ENCODE measurements around the gene MSANTD4.

Gene MSANTD4

DNA sequence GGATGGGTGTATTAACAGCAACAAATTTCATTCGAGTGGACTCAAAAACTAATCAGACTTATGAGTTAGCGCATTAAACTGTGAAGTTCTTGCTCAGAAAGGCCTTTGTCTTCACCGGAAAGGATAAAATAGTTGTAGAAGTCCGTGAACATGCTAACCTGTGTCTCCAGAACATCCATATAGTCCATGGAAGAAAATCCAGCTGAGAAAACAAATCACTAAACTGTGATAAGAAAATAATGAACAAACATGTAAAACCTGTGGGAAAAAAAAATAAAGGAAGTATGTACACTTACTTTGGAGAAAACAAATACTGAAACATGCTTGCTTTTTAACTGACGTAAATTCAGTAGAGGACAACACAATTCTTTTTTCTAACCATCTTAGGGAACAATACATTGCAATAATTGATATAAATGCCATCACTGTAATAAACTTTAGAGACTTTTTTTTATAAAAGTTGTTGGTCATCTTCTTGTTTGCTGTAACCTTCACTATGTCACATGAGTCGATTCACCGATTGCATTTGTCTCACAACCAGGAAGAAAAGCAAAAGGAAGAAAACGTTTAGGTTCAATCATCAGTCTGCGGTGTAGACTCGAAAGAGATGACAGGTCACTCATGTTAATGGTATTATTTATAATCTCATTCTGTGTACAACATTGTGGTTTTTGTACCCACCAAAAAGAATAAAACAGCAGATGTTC, 41.9 kb downstream of the MSANTD4 start:
- DNase-seq (ENCODE audit: insufficient read length, low spot score) = no peak
- FAIRE-seq = no peak

DNA sequence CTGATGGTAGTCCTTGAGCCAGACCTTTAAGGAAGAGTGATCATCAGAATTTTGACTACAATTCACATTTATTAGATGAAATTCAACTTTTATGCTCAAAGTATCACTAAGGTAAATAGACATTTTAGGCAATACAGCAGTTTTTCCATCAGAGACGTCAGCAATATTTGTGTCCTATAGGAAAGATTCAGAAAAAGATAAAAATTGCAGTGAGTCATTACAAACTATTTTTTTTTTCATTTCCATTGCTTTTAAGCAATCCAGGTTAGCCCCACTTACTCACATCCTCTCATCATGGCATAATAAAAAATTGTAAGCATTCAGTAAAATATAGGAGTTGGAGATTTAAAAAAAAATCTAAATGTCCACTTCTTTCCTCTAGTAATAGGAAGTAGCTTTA, 46.9 kb downstream of the MSANTD4 start:
- DNase-seq (ENCODE audit: insufficient read length, low spot score) (no peak), FAIRE-seq (no peak)
- TF ChIP-seq, protein P1, sequence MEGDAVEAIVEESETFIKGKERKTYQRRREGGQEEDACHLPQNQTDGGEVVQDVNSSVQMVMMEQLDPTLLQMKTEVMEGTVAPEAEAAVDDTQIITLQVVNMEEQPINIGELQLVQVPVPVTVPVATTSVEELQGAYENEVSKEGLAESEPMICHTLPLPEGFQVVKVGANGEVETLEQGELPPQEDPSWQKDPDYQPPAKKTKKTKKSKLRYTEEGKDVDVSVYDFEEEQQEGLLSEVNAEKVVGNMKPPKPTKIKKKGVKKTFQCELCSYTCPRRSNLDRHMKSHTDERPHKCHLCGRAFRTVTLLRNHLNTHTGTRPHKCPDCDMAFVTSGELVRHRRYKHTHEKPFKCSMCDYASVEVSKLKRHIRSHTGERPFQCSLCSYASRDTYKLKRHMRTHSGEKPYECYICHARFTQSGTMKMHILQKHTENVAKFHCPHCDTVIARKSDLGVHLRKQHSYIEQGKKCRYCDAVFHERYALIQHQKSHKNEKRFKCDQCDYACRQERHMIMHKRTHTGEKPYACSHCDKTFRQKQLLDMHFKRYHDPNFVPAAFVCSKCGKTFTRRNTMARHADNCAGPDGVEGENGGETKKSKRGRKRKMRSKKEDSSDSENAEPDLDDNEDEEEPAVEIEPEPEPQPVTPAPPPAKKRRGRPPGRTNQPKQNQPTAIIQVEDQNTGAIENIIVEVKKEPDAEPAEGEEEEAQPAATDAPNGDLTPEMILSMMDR (IDR thresholded peaks at IDR 0.05; ENCODE audit: insufficient read depth, missing control alignments) = no peak

More for the DNA sequence above, 41.9 kb downstream of the MSANTD4 start:
- TF ChIP-seq, protein P1 (IDR thresholded peaks at IDR 0.05; ENCODE audit: insufficient read depth, missing control alignments) = no peak

GRCh38 chr11:105969756-105970155, 52.3 kb downstream of the MSANTD4 start:
- DNase-seq (ENCODE audit: insufficient read length, low spot score) (no peak), FAIRE-seq (no peak)
- TF ChIP-seq, protein P1 (IDR thresholded peaks at IDR 0.05; ENCODE audit: insufficient read depth, missing control alignments) = no peak

- TF ChIP-seq, protein P1 (IDR thresholded peaks at IDR 0.05; ENCODE audit: insufficient read depth, missing control alignments) = no peak
- no peak for FAIRE-seq
- DNase-seq (ENCODE audit: insufficient read length, low spot score) = no peak
Measured at GRCh38 chr11:105968021-105968697, 53.9 kb downstream of the MSANTD4 start.

DNA sequence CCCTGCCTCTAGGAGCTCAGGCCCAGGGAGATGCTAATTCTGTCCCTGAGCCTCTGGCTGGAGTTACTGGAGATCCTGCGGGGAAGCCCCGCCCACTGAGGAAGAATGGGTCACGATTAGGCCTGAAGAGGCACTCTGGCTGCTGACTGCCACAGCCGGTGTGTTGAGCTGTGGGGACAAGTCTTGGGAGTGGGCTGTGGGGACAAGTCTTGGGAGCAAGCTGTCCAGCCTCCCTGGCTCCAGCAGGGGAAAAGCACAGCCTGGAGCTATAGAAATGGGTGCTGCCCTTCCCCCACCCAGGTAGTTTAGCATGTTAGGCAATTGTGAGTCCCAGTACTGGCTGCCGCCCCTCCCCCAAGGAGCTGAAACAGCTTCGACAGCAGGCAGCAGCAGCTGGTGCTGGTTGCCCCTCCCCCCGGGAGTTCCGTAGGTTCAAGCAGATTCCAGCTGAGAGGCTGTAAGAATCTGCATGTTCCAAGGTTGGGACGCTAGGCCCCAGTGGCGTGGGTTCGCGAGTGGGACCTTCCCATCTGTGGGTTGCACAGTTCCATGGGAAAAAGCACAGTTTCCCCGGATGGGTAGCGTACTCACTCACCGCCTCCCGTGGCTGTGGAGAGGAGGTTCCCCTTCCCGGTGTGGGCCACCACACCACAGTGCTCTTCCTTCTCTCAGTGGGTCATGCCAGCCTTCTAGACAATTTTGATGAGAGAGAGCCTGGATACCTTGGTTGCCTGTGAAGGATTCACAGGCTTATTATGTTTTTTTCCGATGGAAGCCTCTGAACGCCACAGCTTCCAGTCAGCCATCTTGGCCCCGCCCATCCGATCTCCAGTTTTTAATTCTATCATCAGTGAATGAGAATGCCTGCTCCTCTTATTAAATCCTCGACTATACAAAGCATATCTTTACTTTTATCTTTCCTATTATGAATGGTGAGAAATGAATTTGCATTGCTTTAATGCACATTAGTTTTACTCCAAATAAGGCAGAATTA, 61.5 kb downstream of the MSANTD4 start:
- TF ChIP-seq, protein P1 (IDR thresholded peaks at IDR 0.05; ENCODE audit: insufficient read depth, missing control alignments) = no peak
- FAIRE-seq = no peak
- DNase-seq (ENCODE audit: insufficient read length, low spot score) = no peak
